ENCODE measurements around the gene POFUT2. TPM values are rescaled to one million over a fixed set of nuclear protein-coding genes. Genes with fewer than 3 reads are reported as not detected.

The POFUT2 gene
- 37.3 TPM for total RNA-seq

GRCh38 chr21:45287438-45288391 lies at the start of gene POFUT2:
Gene POFUT2 (minus strand): TSS chr21:45287895. CDS start chr21:45287871, 24 bp downstream.

Other genes with a start within 250 kb of the POFUT2 start
- 22.9 TPM for gene ADARB1, start 213.3 kb downstream of the POFUT2 start, total RNA-seq
- gene COL18A1, start 117.3 kb upstream of the POFUT2 start, total RNA-seq = 278 TPM

Data from metanephros (tissue), 1 donor.